Activated naive CD4-positive, alpha-beta T cell treated with anti-CD3 and anti-CD28 coated beads, Interleukin-2, amount 50 U/mL, for 72 hours (primary cell): ENCODE measurements around the gene ZBTB7B. TPM values are rescaled to one million over a fixed set of nuclear protein-coding genes. Genes with fewer than 3 reads are reported as not detected.

Source experiments
- ATAC-seq, 2 donors: fragments of 150-1000 bp; cut with Tn5 transposase; 2 replicates each; pipeline ENCODE4 v1.10.0; 2021; ENCODE audit warnings: mild to moderate bottlenecking in 2 of 2, moderate library complexity in 2 of 2
- DNase-seq, 2 donors: peaks; one replicate each; pipeline ENCODE4 v3.0.0; 2021 to 2022; ENCODE audit warnings: low spot score in 2 of 2
- H3K27ac Mint-ChIP-seq, 2 donors: one replicate each; pipeline ENCODE4 v1.8.0; 2022; ENCODE audit warnings: mild to moderate bottlenecking in 2 of 2, mixed read lengths in 2 of 2
- H3K36me3 Mint-ChIP-seq, 2 donors: one replicate each; pipeline ENCODE4 v1.8.0; 2022; ENCODE audit warnings: mixed read lengths in 2 of 2
- H3K9me3 Mint-ChIP-seq, 2 donors: one replicate each; pipeline ENCODE4 v1.8.0; 2022; ENCODE audit warnings: mixed read lengths in 2 of 2
- total RNA-seq, 2 donors: library from RNA; stranded (reverse); gene quantifications; one replicate each; pipeline ENCODE4 v1.2.3, GENCODE V29; 2022

ZBTB7B gene
- total RNA-seq, 2 donors from 2014 or later = 97.4 to 184 TPM

DNA sequence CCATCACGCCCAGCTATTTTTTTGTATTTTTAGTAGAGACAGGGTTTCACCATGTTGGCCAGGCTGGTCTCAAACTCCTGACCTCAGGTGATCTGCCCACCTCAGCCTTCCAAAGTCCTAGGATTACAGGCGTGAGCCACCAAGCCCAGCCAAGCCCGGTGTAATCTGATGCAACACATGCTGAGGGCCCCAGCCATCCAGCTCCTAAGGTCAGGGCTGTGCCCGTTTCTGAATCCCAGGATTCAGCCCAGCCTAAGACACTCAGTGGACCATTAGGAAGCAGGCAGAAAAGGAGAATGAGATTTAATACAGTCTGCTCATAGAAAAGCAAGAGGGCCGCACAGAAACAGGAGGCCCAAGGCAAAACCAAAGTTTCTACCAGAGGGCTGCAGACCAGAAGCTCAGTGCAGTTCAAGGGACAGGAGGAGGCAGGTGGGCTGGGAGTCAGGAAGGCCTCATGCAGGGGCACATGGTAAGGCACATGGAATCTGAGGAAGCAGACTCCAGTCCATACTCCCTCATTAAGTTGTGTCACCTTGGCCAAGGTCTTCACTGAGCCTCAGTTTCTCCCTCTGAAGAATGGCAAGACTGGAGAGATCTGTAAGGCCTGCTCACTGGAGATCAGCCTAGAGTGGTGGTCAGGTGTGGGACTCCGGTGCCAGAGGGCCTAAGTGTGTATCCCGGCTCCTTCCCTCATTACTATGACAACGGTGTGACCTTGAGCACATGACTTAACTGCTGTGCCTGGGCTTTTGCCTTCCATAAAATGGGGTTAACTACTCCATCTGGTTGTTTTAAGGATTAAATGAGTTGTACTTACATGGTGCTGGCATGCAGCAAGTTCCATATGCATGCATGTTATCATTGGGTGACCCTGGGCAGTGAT, 46.1 kb downstream of the ZBTB7B start:
- no peak for DNase-seq
- Mint-ChIP-seq H3K9me3 (no peaks in the 10 kb centered on the region), H3K36me3 (no peaks in the 10 kb centered on the region), H3K27ac (peak overlapping the region; percentile 29 to 39)
- no peak for ATAC-seq

DNA sequence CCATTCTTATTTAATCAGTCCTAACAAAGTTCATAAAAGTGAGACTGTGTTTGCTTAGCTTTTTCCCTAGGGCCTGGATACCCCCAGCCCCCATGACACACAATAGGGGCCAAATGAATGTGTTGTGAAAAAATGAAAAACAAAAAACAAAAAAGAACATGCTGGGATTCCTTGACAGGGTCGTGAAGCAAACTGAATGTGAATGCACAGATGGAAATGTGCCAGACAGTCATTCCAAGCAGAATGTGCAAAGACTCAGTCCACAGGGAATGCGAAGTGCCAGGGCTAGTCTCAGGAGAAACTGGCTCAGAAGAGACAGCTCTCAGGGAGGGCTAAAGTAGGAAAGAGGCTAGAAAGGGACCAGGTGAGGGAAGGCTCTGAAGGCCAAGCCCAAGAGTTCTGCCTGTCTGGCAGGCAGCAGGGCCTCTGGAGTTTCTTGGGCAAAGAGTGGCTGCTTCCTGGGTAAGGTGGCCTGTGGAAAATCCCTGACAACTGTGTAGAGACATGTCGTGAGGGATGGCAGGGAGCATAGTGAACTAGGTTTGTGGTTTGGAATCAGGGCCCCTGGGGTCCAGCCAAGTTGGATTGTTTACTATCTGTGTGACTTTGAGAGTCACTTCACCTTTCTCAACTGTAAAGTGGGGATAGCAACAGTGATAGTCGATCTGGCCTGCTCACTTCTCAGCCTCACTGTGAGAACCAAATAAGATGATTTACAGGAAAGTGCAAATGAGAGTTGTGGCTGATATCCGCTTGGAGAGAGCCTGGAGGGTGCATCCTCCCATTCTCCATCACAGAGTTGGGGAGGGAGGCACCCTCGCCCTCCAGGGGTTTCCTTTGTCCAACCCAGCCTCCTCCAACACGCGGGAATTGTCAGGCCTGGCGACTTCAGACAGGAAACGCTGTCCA, 47.3 kb downstream of the ZBTB7B start:
- no peak for ATAC-seq
- Mint-ChIP-seq H3K36me3 (no peaks in the 10 kb centered on the region), H3K9me3 (no peaks in the 10 kb centered on the region), H3K27ac (peak overlapping the region; percentile 29 to 75)
- no peak for DNase-seq

DNA sequence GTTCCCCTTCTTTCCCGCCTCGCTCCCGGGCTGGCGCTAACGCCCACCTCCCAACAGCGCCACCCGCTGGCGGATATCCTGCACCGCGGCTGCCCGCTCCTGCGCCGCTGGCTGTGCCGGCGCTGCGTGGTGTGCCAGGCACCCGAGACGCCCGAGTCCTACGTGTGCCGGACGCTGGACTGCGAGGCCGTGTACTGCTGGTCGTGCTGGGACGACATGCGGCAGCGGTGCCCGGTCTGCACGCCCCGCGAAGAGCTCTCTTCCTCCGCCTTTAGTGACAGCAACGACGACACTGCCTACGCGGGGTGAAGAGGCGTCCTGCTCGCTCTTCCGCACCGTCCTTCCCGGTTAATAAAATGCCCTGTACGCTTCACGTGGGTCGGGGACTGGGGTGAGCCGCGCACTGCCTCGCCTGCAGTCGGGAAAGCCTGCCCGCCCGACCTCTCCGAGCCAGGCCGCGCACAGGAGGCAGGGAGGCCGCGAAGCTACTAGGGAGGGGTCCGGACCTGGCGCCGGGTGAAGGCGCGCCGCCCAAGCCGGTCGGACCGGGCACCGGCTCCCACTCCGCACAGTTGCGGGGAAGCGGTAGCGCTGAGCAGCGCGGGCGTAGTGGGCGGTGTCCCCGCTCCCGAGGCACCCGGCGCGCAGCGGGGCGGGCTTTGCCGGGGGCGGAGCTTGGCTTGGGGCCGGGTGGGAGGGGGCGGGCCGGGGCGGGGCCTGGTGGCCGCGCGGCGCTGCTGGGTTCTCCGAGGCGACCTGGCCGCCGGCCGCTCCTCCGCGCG, 48.1 kb downstream of the ZBTB7B start, which contains the start of gene ADAM15:
TSS of gene ADAM15 (plus strand) at position 757 of the 782 bp plus-strand sequence. CDS start 71 bp downstream, outside the sequence.
- H3K36me3 Mint-ChIP-seq = no peaks in the 10 kb centered on the region
- H3K27ac Mint-ChIP-seq = peak within 1 kb of the TSS; percentile 29 to 75
- peak; percentile 81 to 89 for ATAC-seq
- peak; percentile 85 to 91 for DNase-seq
- no peaks in the 10 kb centered on the region for H3K9me3 Mint-ChIP-seq

DNA sequence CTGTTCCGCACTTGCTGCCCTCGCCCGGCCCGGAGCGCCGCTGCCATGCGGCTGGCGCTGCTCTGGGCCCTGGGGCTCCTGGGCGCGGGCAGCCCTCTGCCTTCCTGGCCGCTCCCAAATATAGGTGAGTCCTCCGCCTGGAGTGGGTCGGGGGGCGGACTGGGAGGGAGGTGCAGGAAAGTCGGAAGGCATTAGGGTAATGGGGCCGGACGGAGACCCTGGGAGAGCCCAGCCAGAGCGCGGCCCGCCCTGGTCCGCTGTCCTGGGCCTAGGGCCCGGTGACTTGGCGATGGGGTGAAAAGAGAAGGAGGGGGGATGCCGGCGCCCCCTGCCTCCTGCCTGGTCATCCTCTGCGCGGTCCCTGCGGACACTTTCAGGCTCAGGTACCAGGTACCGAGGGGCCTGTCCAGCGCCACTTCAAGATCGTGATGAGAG, 48.8 kb downstream of the ZBTB7B start:
- Mint-ChIP-seq H3K27ac (peak overlapping the region; percentile 19 to 55), H3K9me3 (no peaks in the 10 kb centered on the region), H3K36me3 (peaks cover 0 to 4% of the 10 kb centered on the region in 2 donors)
- DNase-seq (no peak), ATAC-seq (peak in 1 of 2 donors; percentile 15)

DNA sequence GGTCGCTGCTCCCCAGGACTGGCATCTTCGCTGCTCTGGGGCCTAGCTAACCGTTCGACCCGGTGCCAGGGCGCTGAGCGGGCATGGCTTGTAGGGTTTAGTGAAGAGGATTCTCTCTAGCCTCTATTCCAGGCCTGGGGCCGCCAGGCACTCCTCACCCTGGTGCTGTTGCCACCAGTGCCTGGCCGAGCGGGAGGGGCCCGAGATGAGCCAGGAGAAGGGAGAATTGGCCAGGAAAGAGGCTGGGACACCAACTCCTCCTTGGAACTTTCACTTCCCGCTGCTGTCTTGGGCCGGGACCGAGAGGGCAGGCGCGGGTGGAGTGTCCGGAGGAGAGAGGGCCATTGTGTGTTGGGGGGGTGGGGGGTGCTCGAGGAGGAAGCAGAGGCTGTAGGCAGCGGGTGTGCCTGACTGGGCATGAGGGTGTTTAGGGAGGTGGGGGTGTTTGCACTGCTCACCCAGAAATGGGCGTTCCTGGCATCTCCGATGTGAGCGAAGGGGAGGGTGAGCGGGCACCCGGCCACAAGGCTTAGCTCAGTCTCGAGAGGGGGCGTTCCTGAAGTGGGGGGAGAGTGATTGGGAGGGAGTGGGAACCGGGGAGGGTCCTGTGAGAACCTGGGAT, 49.3 kb downstream of the ZBTB7B start:
- DNase-seq = peak in 1 of 2 donors; percentile 52
- Mint-ChIP-seq H3K36me3 (peaks cover 0 to 5% of the 10 kb centered on the region in 2 donors), H3K9me3 (no peaks in the 10 kb centered on the region), H3K27ac (peak overlapping the region; percentile 19 to 44)
- ATAC-seq = peak; percentile 19 to 33

DNA sequence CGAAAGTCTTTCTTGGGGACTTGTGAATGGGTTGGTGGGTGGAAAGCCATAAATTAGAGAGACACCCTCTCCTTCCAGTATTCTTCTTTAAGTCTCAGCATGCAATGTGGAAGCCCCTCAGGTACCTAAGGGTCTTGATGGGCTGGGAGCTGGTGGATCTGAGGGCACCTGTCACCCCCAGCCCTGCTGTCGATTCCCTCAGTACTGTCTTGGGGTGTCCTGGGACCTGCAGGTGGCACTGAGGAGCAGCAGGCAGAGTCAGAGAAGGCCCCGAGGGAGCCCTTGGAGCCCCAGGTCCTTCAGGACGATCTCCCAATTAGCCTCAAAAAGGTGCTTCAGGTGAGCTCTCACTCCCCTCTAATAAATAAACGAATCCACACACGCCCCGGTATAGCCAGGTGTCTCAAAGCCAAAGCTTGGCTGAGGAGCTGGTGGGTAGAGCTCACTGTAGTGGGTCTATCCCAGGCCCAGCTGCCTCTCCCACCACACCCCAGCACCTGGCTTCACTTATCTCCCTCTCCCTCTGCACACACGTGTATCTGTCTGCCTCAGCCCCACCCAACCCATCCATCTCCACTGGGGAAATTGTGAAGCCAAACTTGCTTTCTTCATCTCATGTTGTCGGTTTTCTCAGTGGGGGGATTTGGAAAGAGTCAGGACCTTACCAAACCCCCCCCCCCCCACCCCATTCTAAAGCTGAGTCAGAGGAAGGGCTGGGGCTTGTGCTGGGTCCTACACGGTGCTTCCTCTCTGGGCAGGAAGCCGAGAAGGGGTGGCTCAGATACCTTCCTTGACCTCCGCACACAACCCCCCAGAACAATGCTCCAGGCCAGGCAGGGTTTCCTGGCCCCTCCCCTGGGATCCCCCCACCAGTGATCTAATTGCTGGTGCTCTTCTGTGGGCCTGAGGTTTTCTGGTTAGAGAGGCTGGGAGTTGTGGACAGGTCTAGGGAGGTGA, 50.1 kb downstream of the ZBTB7B start:
- ATAC-seq (peak in 1 of 2 donors; percentile 42), DNase-seq (peak in 1 of 2 donors; percentile 36)
- peaks cover 3 to 5% of the 10 kb centered on the region in 2 donors for H3K36me3 Mint-ChIP-seq
- no peaks in the 10 kb centered on the region for H3K9me3 Mint-ChIP-seq
- H3K27ac Mint-ChIP-seq = peak overlapping the region; percentile 19 to 44

DNA sequence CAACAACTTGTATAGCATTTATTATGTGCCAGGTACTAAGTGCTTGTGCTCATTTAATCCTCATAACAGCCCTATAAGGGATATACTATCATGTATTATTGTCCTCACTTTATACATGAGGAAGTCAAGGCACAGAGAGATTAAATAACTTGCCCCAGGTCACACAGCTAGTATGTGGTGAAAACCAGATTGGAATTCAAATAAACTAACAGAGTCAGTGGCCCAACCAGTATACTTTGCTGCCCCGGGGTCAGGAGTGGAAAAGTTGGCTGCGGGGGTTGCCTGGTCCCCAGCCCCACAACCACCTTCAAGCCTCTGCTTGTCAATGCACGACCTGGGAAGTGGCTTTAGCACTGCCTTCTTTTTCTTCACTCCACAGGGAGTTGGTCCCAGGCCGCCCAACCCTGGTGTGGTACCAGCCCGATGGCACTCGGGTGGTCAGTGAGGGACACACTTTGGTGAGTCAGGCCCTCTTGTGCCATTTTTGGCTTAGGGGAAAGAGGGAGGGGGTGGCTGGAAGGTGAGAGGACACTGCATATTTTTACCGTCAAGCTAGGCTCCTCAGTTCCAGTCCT, 51.0 kb downstream of the ZBTB7B start:
- peak overlapping the region in 1 of 2 donors; percentile 19 for H3K27ac Mint-ChIP-seq
- DNase-seq (no peak), ATAC-seq (no peak)
- H3K36me3 Mint-ChIP-seq = peaks cover 5 to 9% of the 10 kb centered on the region in 2 donors
- no peaks in the 10 kb centered on the region for H3K9me3 Mint-ChIP-seq

DNA sequence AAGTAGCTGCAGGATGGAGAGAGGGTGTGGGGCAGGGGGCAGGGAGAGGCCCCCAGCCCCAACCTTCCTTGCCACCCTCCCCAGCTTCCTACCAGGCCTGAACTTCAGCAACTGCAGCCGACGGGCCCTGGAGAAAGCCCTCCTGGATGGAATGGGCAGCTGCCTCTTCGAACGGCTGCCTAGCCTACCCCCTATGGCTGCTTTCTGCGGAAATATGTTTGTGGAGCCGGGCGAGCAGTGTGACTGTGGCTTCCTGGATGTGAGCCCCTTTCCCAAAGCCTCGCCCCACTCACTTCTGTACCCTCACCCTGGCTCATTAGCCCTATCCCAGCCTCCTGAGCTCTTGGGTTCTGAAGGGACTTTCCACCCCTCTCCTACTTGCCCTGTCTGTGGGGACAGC, 54.5 kb downstream of the ZBTB7B start:
- Mint-ChIP-seq H3K9me3 (no peaks in the 10 kb centered on the region), H3K36me3 (peaks cover 5 to 9% of the 10 kb centered on the region in 2 donors), H3K27ac (peak overlapping the region in 1 of 2 donors; percentile 17)
- ATAC-seq = no peak
- DNase-seq = no peak

DNA sequence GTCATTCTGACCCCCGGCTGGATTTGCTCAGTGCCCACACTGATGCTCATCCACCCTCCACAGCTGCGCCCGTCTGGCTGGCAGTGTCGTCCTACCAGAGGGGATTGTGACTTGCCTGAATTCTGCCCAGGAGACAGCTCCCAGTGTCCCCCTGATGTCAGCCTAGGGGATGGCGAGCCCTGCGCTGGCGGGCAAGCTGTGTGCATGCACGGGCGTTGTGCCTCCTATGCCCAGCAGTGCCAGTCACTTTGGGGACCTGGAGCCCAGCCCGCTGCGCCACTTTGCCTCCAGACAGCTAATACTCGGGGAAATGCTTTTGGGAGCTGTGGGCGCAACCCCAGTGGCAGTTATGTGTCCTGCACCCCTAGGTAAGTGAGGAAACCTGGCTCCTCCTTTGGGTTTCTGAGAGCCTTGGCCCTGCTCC, 55.2 kb downstream of the ZBTB7B start:
- ATAC-seq (no peak), DNase-seq (no peak)
- H3K27ac Mint-ChIP-seq = peak overlapping the region in 1 of 2 donors; percentile 17
- no peaks in the 10 kb centered on the region for H3K9me3 Mint-ChIP-seq
- H3K36me3 Mint-ChIP-seq = peaks cover 5 to 9% of the 10 kb centered on the region in 2 donors

DNA sequence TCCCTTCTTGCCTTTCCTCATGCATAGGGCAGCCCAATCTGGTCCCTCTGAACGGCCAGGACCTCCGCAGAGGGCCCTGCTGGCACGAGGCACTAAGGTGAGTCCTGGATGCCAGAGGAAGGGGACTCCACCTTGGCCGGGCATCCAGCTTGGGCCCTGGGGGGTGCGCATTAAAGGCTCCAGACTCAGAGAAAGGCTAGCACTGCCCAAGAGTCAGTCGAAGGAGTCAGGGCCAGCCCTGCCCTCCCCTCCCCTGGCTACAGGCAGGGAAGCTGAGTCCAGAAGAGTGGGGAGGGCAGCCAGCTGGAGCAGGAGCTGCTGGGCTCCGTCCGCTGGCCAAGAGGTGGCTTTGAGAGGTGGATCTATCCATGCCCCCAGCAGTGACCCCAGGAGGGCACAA, 58.1 kb downstream of the ZBTB7B start:
- Mint-ChIP-seq H3K36me3 (peaks cover 5 to 9% of the 10 kb centered on the region in 2 donors), H3K27ac (no peak overlapping the region), H3K9me3 (no peaks in the 10 kb centered on the region)
- DNase-seq = no peak
- no peak for ATAC-seq

DNA sequence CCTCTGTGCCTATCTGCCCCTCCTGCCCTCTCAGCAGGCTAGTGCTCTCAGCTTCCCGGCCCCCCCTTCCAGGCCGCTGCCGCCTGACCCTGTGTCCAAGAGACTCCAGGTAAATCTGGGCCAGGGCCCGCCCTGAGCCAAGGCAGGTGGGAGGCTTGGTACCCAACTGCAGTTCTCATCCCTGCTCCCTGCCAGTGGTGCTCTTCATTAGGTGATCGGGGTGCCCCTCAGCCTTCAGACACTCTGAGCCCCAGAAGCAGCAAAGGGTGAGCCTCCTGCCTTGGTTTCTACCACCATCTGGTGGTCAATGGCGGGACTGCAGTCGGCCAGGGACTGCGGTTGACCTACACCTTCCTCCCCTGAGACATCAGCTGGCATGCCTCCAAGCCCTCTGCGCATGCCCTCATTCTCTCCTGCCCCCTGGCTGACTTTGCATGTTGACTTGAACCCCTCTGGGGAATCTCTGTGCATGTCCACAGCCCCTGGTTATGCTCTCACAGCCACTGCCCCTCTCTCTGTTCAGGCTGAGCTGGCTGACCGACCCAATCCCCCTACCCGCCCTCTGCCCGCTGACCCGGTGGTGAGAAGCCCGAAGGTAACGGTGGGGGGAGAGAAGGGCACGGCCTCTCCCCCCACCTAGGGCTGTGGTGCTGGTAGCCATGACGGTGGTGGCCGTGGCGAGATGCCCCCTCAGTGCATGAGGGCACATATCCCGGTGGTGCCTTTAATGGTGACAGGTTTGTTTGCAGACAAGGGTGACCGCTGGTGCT, 59.0 kb downstream of the ZBTB7B start:
- no peaks in the 10 kb centered on the region for H3K9me3 Mint-ChIP-seq
- peak; percentile 52 to 59 for ATAC-seq
- DNase-seq = peak; percentile 89 to 100
- peaks cover 0 to 9% of the 10 kb centered on the region in 2 donors for H3K36me3 Mint-ChIP-seq
- no peak overlapping the region for H3K27ac Mint-ChIP-seq

DNA sequence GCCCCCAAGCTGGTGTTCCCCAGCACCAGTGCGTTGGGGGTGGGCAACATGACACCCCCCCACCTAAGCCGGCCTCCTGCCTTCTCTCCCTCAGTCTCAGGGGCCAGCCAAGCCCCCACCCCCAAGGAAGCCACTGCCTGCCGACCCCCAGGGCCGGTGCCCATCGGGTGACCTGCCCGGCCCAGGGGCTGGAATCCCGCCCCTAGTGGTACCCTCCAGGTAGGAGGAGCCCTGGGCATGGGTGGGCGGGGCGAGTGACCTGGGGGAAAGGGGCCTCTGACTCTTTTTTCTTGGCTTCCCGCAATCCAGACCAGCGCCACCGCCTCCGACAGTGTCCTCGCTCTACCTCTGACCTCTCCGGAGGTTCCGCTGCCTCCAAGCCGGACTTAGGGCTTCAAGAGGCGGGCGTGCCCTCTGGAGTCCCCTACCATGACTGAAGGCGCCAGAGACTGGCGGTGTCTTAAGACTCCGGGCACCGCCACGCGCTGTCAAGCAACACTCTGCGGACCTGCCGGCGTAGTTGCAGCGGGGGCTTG, 59.6 kb downstream of the ZBTB7B start:
- Mint-ChIP-seq H3K9me3 (no peaks in the 10 kb centered on the region), H3K27ac (no peak overlapping the region)

DNA sequence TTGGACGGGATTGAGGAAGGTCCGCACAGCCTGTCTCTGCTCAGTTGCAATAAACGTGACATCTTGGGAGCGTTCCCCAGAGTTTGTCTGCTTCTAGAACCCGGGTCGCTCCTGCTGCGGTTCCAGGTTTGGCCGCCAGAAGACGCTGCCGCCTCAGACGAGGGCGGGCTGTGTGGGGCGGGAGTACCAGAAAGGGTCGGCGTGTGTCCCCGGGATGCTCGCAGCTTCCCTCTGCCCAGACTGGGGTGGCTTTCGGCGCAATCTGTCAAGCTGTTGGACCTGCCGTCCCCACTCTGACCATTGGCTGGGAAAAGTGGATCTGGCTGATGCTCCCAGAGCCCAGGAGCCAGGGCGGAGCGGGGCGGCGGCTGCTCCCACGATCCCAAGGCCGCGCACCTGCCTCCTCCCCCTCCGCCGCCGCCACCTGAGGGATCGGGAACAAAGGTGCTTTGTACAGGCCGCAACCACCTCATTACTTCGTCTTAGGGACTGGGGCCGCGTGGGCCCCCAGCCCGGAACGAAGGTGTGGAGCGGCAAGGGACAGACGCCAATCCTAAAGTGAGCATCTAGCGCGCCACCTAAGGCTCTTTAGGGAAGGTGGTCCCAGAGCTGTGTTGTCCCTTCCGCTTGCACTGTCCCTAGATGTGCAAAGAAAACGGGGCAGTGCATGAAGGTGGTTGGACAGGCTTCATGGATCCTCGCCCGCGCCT, 60.3 kb downstream of the ZBTB7B start:
- peak in 1 of 2 donors; percentile 94 for DNase-seq
- Mint-ChIP-seq H3K27ac (peak overlapping the region in 1 of 2 donors; percentile 28), H3K36me3 (peaks cover 0 to 5% of the 10 kb centered on the region in 2 donors), H3K9me3 (no peaks in the 10 kb centered on the region)
- peak; percentile 15 to 52 for ATAC-seq

More for the DNA sequence above, 59.6 kb downstream of the ZBTB7B start:
- ATAC-seq = peak in 1 of 2 donors; percentile 15
- no peak for DNase-seq
- H3K36me3 Mint-ChIP-seq = peaks cover 0 to 9% of the 10 kb centered on the region in 2 donors
